Measurements from ENCODE around the gene CBFA2T3. TPM values are rescaled to one million over a fixed set of nuclear protein-coding genes. Genes with fewer than 3 reads are reported as not detected.

Gene CBFA2T3
- total RNA-seq, 4 donors from 2014 or later, result 4.0 to 18.5 (median 5.5) TPM

- in situ Hi-C loops (cut with MboI; ENCODE audit: low pct_ligation_motif_present in 1 of 4, low pct_unique_long_range_greater_than_20kb in 1 of 4, low sequenced_read_pairs in 3 of 4), result no loop called here
- intact Hi-C loops (cut with DNase I; ENCODE audit: low total_unique reads), result no loop called here
- Histone ChIP-seq H3K27me3 (no peaks in the 10 kb centered on the region), H3K9me3 (no peaks in the 10 kb centered on the region), H3K27ac (no peak overlapping the region), H3K4me1 (peaks cover 0 to 4% (median under 1%) of the 10 kb centered on the region in 4 donors), H3K4me3 (no peak overlapping the region), H3K36me3 (no peaks in the 10 kb centered on the region)
- no peak for DNase-seq
- WGBS, 2 donors (ENCODE audit: low coverage in 1 of 2), result 89% methylated on average over 20 of the region's 21 CpGs; no CpG with 5 or more reads in 1 of the 2 donors
- no peak for TF ChIP-seq CTCF (IDR thresholded peaks at IDR 0.05)
- no peak for TF ChIP-seq POLR2A (IDR thresholded peaks at IDR 0.05)
- TF ChIP-seq EP300 (IDR thresholded peaks at IDR 0.05; ENCODE audit: low read depth), result no peak
Measured at GRCh38 chr16:88848557-88848956, 128.4 kb downstream of the CBFA2T3 start.

DNA sequence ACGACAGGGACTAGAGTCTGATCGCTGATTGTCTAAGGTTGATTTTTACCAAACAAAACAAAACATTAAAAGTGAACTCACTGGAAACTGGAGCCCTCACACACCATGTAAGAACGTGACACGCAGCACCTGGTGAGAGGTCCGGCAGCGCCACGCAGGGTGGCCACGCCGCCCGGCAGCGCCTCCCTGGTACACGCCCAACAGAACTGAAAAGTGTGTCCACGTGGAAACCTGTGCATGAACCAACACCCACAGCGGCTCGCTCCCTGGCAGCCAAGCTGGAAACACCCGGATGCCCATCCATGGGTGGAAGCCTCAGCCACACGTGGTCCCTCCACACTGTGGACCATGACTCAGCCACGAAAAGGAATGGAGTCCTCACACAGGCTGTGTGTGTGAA lies 129.4 kb downstream of the CBFA2T3 start:
- H3K4me1 ChIP-seq, result no peaks in the 10 kb centered on the region
- intact Hi-C loops (cut with DNase I; ENCODE audit: low total_unique reads), result no loop called here
- no peak for DNase-seq
- H3K27me3 ChIP-seq, result no peaks in the 10 kb centered on the region
- WGBS, 2 donors (ENCODE audit: low coverage in 1 of 2), result 78 to 96% methylated on average over 3 to 18 of the region's 18 CpGs
- no peak for TF ChIP-seq CTCF (IDR thresholded peaks at IDR 0.05)
- no peak for TF ChIP-seq POLR2A (IDR thresholded peaks at IDR 0.05)
- no peak for TF ChIP-seq POLR2AphosphoS5 (IDR thresholded peaks at IDR 0.05)
- TF ChIP-seq EP300 (IDR thresholded peaks at IDR 0.05; ENCODE audit: low read depth), result no peak
- H3K9me3 ChIP-seq, result no peaks in the 10 kb centered on the region
- H3K4me3 ChIP-seq, result no peak overlapping the region
- H3K36me3 ChIP-seq, result no peaks in the 10 kb centered on the region
- H3K27ac ChIP-seq, result no peak overlapping the region
- in situ Hi-C loops (cut with MboI; ENCODE audit: low pct_ligation_motif_present in 1 of 4, low pct_unique_long_range_greater_than_20kb in 1 of 4, low sequenced_read_pairs in 3 of 4), result no loop called here

GRCh38 chr16:88846088-88846487 lies 130.9 kb downstream of the CBFA2T3 start:
- intact Hi-C loops (cut with DNase I; ENCODE audit: low total_unique reads) (no loop called here), in situ Hi-C loops (cut with MboI; ENCODE audit: low pct_ligation_motif_present in 1 of 4, low pct_unique_long_range_greater_than_20kb in 1 of 4, low sequenced_read_pairs in 3 of 4) (no loop called here)
- no peaks in the 10 kb centered on the region for H3K9me3 ChIP-seq
- no peaks in the 10 kb centered on the region for H3K4me1 ChIP-seq
- H3K27ac ChIP-seq, result no peak overlapping the region
- TF ChIP-seq CTCF (IDR thresholded peaks at IDR 0.05), result no peak
- no peak for TF ChIP-seq POLR2A (IDR thresholded peaks at IDR 0.05)
- no peak for TF ChIP-seq EP300 (IDR thresholded peaks at IDR 0.05; ENCODE audit: low read depth)
- no peak for TF ChIP-seq POLR2AphosphoS5 (IDR thresholded peaks at IDR 0.05)
- DNase-seq, result no peak
- H3K27me3 ChIP-seq, result no peaks in the 10 kb centered on the region
- 92 to 97% methylated on average over 9 of the region's 9 CpGs for WGBS, 2 donors (ENCODE audit: low coverage in 1 of 2)
- H3K4me3 ChIP-seq, result no peak overlapping the region
- H3K36me3 ChIP-seq, result no peaks in the 10 kb centered on the region

- TF ChIP-seq POLR2AphosphoS5 (IDR thresholded peaks at IDR 0.05), result no peak
- TF ChIP-seq POLR2A (IDR thresholded peaks at IDR 0.05), result no peak
- TF ChIP-seq CTCF (IDR thresholded peaks at IDR 0.05), result no peak
- no peak for TF ChIP-seq EP300 (IDR thresholded peaks at IDR 0.05; ENCODE audit: low read depth)
- intact Hi-C loops (cut with DNase I; ENCODE audit: low total_unique reads), result no loop called here
Measured at GRCh38 chr16:88844419-88845036, 132.5 kb downstream of the CBFA2T3 start.

More at GRCh38 chr16:88844419-88845036, 132.5 kb downstream of the CBFA2T3 start:
- Histone ChIP-seq H3K4me1 (no peaks in the 10 kb centered on the region), H3K27me3 (no peaks in the 10 kb centered on the region), H3K9me3 (no peaks in the 10 kb centered on the region), H3K27ac (no peak overlapping the region), H3K36me3 (peaks cover 0 to 11% (median 4%) of the 10 kb centered on the region in 4 donors), H3K4me3 (no peak overlapping the region)
- in situ Hi-C loops (cut with MboI; ENCODE audit: low pct_ligation_motif_present in 1 of 4, low pct_unique_long_range_greater_than_20kb in 1 of 4, low sequenced_read_pairs in 3 of 4), result no loop called here
- DNase-seq, result no peak
- 80 to 100% methylated on average over 1 to 11 of the region's 11 CpGs for WGBS, 2 donors (ENCODE audit: low coverage in 1 of 2)
